GM06990 (cell line): ENCODE measurements around the gene PAN3.

Experiments
- DNase-seq: peaks from one replicate; pipeline ENCODE4 v3.0.0-alpha.2; 2011; ENCODE audit not compliant: insufficient read length; ENCODE audit errors: extremely low read depth
- H3K27me3 ChIP-seq: replicated peaks from 2 replicates; pipeline ENCODE4 v1.6.0; 2011; ENCODE audit warnings: low read length; ENCODE audit not compliant: control insufficient read depth, insufficient read depth
- H3K36me3 ChIP-seq: 2 replicates; pipeline ENCODE4 v1.5.1; 2011; ENCODE audit warnings: low read length; ENCODE audit not compliant: control insufficient read depth, insufficient read depth
- H3K4me3 ChIP-seq: replicated peaks from 2 replicates; pipeline ENCODE4 v1.5.1; 2011; ENCODE audit warnings: low read depth, mild to moderate bottlenecking, control low read depth, low read length
- CTCF ChIP-seq: IDR thresholded peaks from 2 replicates; pipeline ENCODE4 v1.5.1; 2011; ENCODE audit warnings: low read length, control low read depth, mild to moderate bottlenecking, inconsistent platforms; ENCODE audit not compliant: insufficient read depth, poor library complexity, severe bottlenecking

The PAN3 gene

GRCh38 chr13:28138012-28138755, at the start of gene PAN3:
Gene PAN3 (plus strand): TSS chr13:28138545. CDS start chr13:28138658, 113 bp downstream.
- Histone ChIP-seq H3K36me3 (no peaks in the 10 kb centered on the region), H3K4me3 (peak within 1 kb of the TSS; percentile 69), H3K27me3 (no peaks in the 10 kb centered on the region)
- TF ChIP-seq CTCF, result peak; percentile 25
- DNase-seq, result peak; percentile 97

- Histone ChIP-seq H3K27me3 (no peaks in the 10 kb centered on the region), H3K4me3 (no peak overlapping the region), H3K36me3 (no peaks in the 10 kb centered on the region)
- DNase-seq, result no peak
- no peak for TF ChIP-seq CTCF
These were observed 49.3 kb upstream of the PAN3 start for GRCh38 chr13:28089065-28089464.

GRCh38 chr13:28092431-28092830, 45.9 kb upstream of the PAN3 start:
- no peak overlapping the region for H3K4me3 ChIP-seq
- H3K27me3 ChIP-seq, result no peaks in the 10 kb centered on the region; the same call in 1 of the 2 replicates
- H3K36me3 ChIP-seq, result no peaks in the 10 kb centered on the region
- DNase-seq, result no peak
- no peak for TF ChIP-seq CTCF

GRCh38 chr13:28093881-28094280, 44.5 kb upstream of the PAN3 start:
- Histone ChIP-seq H3K4me3 (no peak overlapping the region), H3K36me3 (no peaks in the 10 kb centered on the region), H3K27me3 (no peaks in the 10 kb centered on the region; the same call in 1 of the 2 replicates)
- no peak for DNase-seq
- no peak for TF ChIP-seq CTCF

GRCh38 chr13:28094306-28094705, 44.0 kb upstream of the PAN3 start:
- no peak for DNase-seq
- H3K4me3 ChIP-seq, result no peak overlapping the region
- TF ChIP-seq CTCF, result no peak
- no peaks in the 10 kb centered on the region for H3K36me3 ChIP-seq
- no peaks in the 10 kb centered on the region; the same call in 1 of the 2 replicates for H3K27me3 ChIP-seq

- no peaks in the 10 kb centered on the region; the same call in 1 of the 2 replicates for H3K27me3 ChIP-seq
- no peak for TF ChIP-seq CTCF
- no peak overlapping the region for H3K4me3 ChIP-seq
- DNase-seq, result no peak
- H3K36me3 ChIP-seq, result no peaks in the 10 kb centered on the region
These were observed 40.8 kb upstream of the PAN3 start for GRCh38 chr13:28097503-28097902.
